Osteoblast (primary cell): ENCODE results near the gene GSTO1. TPM values are rescaled to one million over a fixed set of nuclear protein-coding genes. Genes with fewer than 3 reads are reported as not detected.

ENCODE experiments used
- DNase-seq: peaks from one replicate; pipeline ENCODE4 v3.0.0; 2011; ENCODE audit warnings: low spot score, mixed read lengths; ENCODE audit not compliant: insufficient read length; ENCODE audit errors: missing footprints
- H2AFZ ChIP-seq: 2 replicates; pipeline ENCODE4 v1.6.0; 2011; ENCODE audit warnings: mild to moderate bottlenecking, low read length
- H3K27ac ChIP-seq: 2 replicates; pipeline ENCODE4 v1.5.1; 2011; ENCODE audit warnings: mild to moderate bottlenecking, low read depth, low read length, moderate library complexity
- H3K27me3 ChIP-seq: 2 replicates; pipeline ENCODE4 v1.6.0; 2012; ENCODE audit warnings: mild to moderate bottlenecking, control low read depth, inconsistent platforms, low read length, moderate library complexity; ENCODE audit not compliant: insufficient read depth
- H3K36me3 ChIP-seq: 2 replicates; pipeline ENCODE4 v1.5.1; 2011; ENCODE audit warnings: mild to moderate bottlenecking, low read length, control low read depth, moderate library complexity; ENCODE audit not compliant: insufficient read depth
- H3K4me1 ChIP-seq: 2 replicates; pipeline ENCODE4 v1.5.1; 2011; ENCODE audit warnings: mild to moderate bottlenecking, low read length, control low read depth, moderate library complexity; ENCODE audit not compliant: insufficient read depth
- H3K4me2 ChIP-seq: 2 replicates; pipeline ENCODE4 v1.6.0; 2011; ENCODE audit warnings: mild to moderate bottlenecking, low read length; ENCODE audit not compliant: insufficient read depth
- H3K4me3 ChIP-seq: fragments of 200-600 bp; sonication (generic); 3 replicates; pipeline ENCODE4 v1.5.1; 2012; ENCODE audit warnings: mild to moderate bottlenecking, low read length, inconsistent platforms; ENCODE audit not compliant: insufficient read depth
- H3K79me2 ChIP-seq: 2 replicates; pipeline ENCODE4 v1.6.0; 2012; ENCODE audit warnings: mild to moderate bottlenecking, low read length, control low read depth, inconsistent platforms; ENCODE audit not compliant: insufficient read depth
- H3K9me3 ChIP-seq: 2 replicates; pipeline ENCODE4 v1.5.1; 2011; ENCODE audit warnings: low read depth, low read length, control low read depth
- H4K20me1 ChIP-seq: 2 replicates; pipeline ENCODE4 v1.6.0; 2012; ENCODE audit warnings: mild to moderate bottlenecking, low read length, control low read depth; ENCODE audit not compliant: insufficient read depth
- total RNA-seq: library from RNA; depleted of rRNA; stranded (reverse); fragments of >200 nt; gene quantifications from 2 replicates; pipeline ENCODE4 v1.2.3, GENCODE V29; 2012
- TF ChIP-seq, protein P1 (sequence below): IDR thresholded peaks from 2 replicates; pipeline ENCODE4 v1.5.1; 2011; ENCODE audit warnings: mild to moderate bottlenecking, low read depth, low read length, moderate library complexity; ENCODE audit errors: extremely low read depth

GSTO1 gene
- total RNA-seq, 1 donor: 149 TPM

DNA sequence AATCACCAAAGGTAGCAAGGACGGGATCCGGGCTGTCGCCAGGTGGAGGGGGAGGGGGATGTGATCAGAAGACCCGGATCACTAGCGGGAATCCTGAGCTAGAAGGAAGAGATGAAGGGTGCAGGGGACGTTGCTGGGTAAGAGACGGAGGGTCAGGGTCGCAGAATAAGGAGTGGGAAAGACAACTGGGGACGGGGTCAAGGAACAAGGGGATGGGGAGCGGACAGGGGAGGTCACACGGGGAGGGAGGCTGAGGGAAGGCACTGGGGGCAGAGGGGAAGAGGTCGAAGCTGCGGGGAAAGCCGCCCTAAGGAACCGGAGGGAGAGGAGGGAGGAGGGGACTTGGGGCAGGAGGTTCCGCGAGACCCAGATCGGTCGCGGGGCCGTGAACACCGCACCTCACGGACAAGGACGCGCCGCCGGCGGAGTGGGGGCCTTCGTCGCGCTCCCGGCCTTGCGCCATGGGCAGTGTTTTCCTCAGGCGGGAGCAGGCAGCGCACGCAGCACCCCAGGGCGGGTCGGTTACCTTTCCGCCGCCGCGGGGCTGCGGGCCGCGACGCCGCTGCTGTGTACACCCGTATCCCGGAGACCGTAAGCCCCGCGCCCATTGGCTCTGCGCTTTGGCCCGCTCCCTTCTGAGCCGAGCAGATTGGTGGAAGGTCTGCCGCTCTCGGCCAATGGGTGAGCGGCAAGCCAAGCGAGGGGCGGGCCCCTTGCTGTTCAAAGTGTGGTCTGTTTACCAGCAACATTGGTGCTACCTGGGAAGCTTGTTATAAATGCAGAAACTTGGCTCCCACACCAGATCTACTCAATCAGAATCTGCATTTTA lies 22.7 kb upstream of the GSTO1 start, which contains the start of gene CFAP43:
CFAP43 (minus strand) TSS at position 581 of the 829 bp plus-strand sequence; CDS start at position 463, 118 bp downstream.
- H3K4me1 ChIP-seq: peaks cover 3% of the 10 kb centered on the region
- H3K4me2 ChIP-seq: peak within 1 kb of the TSS; percentile 96
- peak within 1 kb of the TSS; percentile 96 for H2AFZ ChIP-seq
- TF ChIP-seq, protein P1, sequence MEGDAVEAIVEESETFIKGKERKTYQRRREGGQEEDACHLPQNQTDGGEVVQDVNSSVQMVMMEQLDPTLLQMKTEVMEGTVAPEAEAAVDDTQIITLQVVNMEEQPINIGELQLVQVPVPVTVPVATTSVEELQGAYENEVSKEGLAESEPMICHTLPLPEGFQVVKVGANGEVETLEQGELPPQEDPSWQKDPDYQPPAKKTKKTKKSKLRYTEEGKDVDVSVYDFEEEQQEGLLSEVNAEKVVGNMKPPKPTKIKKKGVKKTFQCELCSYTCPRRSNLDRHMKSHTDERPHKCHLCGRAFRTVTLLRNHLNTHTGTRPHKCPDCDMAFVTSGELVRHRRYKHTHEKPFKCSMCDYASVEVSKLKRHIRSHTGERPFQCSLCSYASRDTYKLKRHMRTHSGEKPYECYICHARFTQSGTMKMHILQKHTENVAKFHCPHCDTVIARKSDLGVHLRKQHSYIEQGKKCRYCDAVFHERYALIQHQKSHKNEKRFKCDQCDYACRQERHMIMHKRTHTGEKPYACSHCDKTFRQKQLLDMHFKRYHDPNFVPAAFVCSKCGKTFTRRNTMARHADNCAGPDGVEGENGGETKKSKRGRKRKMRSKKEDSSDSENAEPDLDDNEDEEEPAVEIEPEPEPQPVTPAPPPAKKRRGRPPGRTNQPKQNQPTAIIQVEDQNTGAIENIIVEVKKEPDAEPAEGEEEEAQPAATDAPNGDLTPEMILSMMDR: no peak
- H3K79me2 ChIP-seq: no peaks in the 10 kb centered on the region
- H4K20me1 ChIP-seq: no peaks in the 10 kb centered on the region
- H3K27ac ChIP-seq: peak within 1 kb of the TSS; percentile 25
- DNase-seq: peak; percentile 99
- H3K9me3 ChIP-seq: no peaks in the 10 kb centered on the region
- H3K4me3 ChIP-seq: peak within 1 kb of the TSS; percentile 81
- H3K36me3 ChIP-seq: no peaks in the 10 kb centered on the region
- no peaks in the 10 kb centered on the region for H3K27me3 ChIP-seq

DNA sequence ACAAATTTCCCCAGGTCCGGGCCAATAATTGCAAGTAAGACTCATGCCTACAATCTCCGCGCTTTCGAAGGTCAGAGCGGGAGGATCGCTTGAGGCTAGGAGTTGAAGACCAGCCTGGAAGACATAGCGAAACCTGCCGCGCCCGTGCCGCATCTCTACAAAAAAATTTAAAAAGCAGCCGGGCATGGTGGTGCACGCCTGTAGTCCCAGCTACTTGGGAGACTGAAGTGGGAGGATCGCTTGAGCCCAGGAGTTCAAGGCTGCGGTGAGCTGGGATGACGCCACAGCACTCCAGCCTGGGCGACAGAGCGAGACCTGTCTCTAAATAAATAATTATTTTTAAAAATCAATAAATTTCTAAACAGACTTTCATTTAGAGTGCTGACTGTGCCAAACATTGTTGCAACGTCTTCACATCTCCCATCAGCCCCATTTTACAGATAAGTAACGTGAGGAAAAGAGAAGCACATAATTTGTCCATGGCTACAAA lies 22.0 kb upstream of the GSTO1 start:
- DNase-seq: no peak
- H3K79me2 ChIP-seq: no peaks in the 10 kb centered on the region
- peak overlapping the region; percentile 96 for H3K4me2 ChIP-seq
- no peaks in the 10 kb centered on the region for H4K20me1 ChIP-seq
- no peaks in the 10 kb centered on the region for H3K9me3 ChIP-seq
- no peaks in the 10 kb centered on the region for H3K27me3 ChIP-seq
- H3K4me3 ChIP-seq: peak overlapping the region; percentile 81
- peaks cover 3% of the 10 kb centered on the region for H3K4me1 ChIP-seq
- no peak overlapping the region for H3K27ac ChIP-seq
- H2AFZ ChIP-seq: peak overlapping the region; percentile 96
- TF ChIP-seq, protein P1: no peak
- H3K36me3 ChIP-seq: no peaks in the 10 kb centered on the region

DNA sequence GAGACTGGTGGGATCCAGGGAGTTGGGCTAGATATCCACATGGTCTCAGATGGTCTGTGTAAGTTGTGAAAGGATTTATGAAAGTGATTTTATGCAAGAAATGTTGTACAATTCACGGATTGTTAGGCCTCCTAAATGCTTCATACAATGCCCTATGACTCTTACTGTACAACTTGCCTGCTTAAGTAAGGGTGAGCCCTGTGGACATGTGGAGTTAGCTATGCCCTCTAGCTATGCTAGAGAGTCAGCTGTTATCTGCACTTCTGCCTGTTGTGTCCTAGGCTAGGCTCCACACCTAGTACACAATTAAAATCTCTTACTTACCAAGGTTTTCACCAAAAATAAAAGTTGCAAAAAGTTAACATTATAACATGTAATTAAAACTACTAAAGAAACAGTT lies 20.9 kb upstream of the GSTO1 start:
- H3K79me2 ChIP-seq: no peaks in the 10 kb centered on the region
- no peak for DNase-seq
- TF ChIP-seq, protein P1: no peak
- no peak overlapping the region for H2AFZ ChIP-seq
- no peaks in the 10 kb centered on the region for H3K9me3 ChIP-seq
- H3K4me2 ChIP-seq: no peak overlapping the region
- no peak overlapping the region for H3K27ac ChIP-seq
- no peaks in the 10 kb centered on the region for H3K36me3 ChIP-seq
- H3K4me3 ChIP-seq: no peak overlapping the region
- no peaks in the 10 kb centered on the region for H4K20me1 ChIP-seq
- no peaks in the 10 kb centered on the region for H3K27me3 ChIP-seq
- peaks cover 3% of the 10 kb centered on the region for H3K4me1 ChIP-seq

DNA sequence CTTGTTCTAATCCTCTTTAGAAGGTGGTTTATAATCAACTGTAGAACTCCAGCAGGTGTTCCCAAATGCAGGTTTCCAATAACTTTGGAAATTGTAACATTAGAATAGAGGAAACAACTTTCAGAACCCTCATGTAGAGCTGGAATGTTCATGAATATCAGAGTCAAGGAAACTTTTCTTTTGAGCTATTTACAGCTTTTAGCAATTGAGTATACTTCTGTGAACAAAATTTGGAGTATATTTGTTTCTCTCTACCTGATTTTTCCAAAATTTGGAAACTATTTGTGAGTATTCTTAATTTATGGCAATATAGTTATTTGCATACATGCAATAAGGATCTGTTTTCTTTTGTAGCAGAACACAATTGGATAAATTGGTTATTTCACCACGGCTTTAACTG lies 19.8 kb upstream of the GSTO1 start:
- H3K79me2 ChIP-seq: no peaks in the 10 kb centered on the region
- no peak overlapping the region for H3K4me2 ChIP-seq
- no peaks in the 10 kb centered on the region for H3K9me3 ChIP-seq
- no peak overlapping the region for H3K4me3 ChIP-seq
- H3K36me3 ChIP-seq: no peaks in the 10 kb centered on the region
- TF ChIP-seq, protein P1: no peak
- H4K20me1 ChIP-seq: no peaks in the 10 kb centered on the region
- DNase-seq: no peak
- H3K27me3 ChIP-seq: peaks cover 10% of the 10 kb centered on the region
- H3K4me1 ChIP-seq: peaks cover 3% of the 10 kb centered on the region
- H2AFZ ChIP-seq: no peak overlapping the region
- no peak overlapping the region for H3K27ac ChIP-seq
